B cell (primary cell): ENCODE data around the gene GLIS1.

Experiments
- CTCF ChIP-seq: fragments of 200-600 bp; IDR thresholded peaks from one replicate; pipeline ENCODE4 v1.8.0; 2022; ENCODE audit warnings: antibody characterized with exemption, mild to moderate bottlenecking
- EZH2 ChIP-seq: IDR thresholded peaks from 2 replicates; pipeline ENCODE4 v1.6.1; 2012; ENCODE audit warnings: borderline replicate concordance, low read depth, mild to moderate bottlenecking, moderate library complexity, low read length; ENCODE audit not compliant: insufficient read depth, poor library complexity, severe bottlenecking

GRCh38 chr1:53542551-53542950 is 196.4 kb downstream of the GLIS1 start:
- no peak for TF ChIP-seq CTCF
- no peak for TF ChIP-seq EZH2
